ENCODE measurements around the gene IGSF21. TPM values are rescaled to one million over a fixed set of nuclear protein-coding genes. Genes with fewer than 3 reads are reported as not detected.

The IGSF21 gene
- total and polyA plus RNA-seq, 5 donors from 2014 or later: not detected

DNA sequence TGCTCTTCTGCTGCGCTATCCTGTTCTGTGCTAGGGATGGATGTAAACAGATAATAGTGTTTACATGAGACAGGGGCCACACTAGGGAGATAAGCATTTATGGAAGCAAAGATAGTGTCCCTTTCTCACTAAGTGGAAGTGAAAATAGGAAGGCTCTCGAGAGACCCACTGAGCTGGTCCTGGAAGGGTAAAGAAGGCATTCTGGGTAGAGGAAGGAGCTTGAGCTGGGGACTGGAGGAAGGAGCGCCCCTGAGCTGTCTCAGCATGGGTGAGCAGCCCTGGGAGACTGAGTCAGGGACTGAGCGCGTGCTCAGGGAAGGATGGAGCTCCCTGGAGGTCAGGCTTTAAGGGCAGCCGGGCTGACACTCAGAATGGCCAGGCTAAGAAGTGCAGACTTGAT, 93.3 kb downstream of the IGSF21 start:
- no peak overlapping the region for H3K27ac Mint-ChIP-seq
- H3K27ac ChIP-seq (ENCODE audit: insufficient read depth, low read length, poor library complexity, severe bottlenecking): no peak overlapping the region
- no peak overlapping the region for H3K4me3 Mint-ChIP-seq
- peaks cover 14% of the 10 kb centered on the region for H3K27me3 Mint-ChIP-seq
- no peaks in the 10 kb centered on the region for H3K36me3 Mint-ChIP-seq
- DNase-seq (no peak), ATAC-seq (ENCODE audit: low read depth in 2 of 2) (no peak)
- H3K4me1 Mint-ChIP-seq: no peaks in the 10 kb centered on the region
- no peaks in the 10 kb centered on the region for H3K27me3 ChIP-seq (ENCODE audit: control insufficient read depth, insufficient read depth, low read length)
- H3K4me1 ChIP-seq (ENCODE audit: control insufficient read depth, insufficient read depth, low read length, poor library complexity, severe bottlenecking): no peaks in the 10 kb centered on the region
- H3K4me3 ChIP-seq (ENCODE audit: low read depth, low read length): no peak overlapping the region
- H3K36me3 ChIP-seq (ENCODE audit: control insufficient read depth, insufficient read depth, low read length): no peaks in the 10 kb centered on the region
- peaks cover 0 to under 1% (median 0%) of the 10 kb centered on the region in 7 donors for H3K9me3 Mint-ChIP-seq
- no peaks in the 10 kb centered on the region for H3K9me3 ChIP-seq (ENCODE audit: control insufficient read depth in 2 of 2, low read length in 2 of 2)

DNA sequence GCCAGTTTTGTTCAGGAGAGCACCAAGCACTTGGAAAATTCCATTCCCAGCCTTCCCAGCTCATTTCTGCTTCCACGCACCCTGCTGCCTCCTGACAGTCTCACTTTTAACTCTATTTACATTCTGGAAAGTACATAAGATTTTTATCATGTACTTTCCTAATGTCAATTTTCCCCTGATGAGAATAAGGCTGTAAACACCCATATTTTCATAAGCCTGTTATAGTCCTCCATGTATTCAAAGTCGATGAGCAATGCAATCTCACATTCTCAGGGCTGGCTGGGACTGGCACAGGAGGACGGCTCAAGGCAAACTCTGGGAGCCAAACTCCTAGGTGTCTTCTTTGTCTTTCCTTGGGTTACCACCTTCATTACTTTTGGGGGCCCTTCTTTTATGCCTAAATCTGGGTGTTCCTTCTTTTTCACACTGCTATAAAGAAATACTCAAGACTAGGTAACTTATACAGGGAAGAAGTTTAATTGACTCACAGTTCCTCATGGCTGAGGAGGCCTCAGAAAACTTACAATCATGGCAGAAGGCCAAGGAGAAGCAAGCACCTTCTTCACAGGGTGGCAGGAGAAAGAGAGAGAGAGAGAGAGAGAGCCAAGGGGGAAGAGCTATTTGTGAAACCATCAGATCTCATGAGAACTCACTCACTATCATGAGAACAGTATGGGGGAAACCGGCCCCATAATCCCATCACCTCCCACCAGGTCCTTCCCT, 94.6 kb downstream of the IGSF21 start:
- Mint-ChIP-seq H3K36me3 (no peaks in the 10 kb centered on the region), H3K9me3 (peaks cover 0 to 8% (median 0%) of the 10 kb centered on the region in 7 donors), H3K4me3 (no peak overlapping the region), H3K27ac (no peak overlapping the region), H3K27me3 (peaks cover 14% of the 10 kb centered on the region), H3K4me1 (no peaks in the 10 kb centered on the region)
- Histone ChIP-seq H3K27ac (ENCODE audit: insufficient read depth, low read length, poor library complexity, severe bottlenecking) (no peak overlapping the region), H3K36me3 (ENCODE audit: control insufficient read depth, insufficient read depth, low read length) (no peaks in the 10 kb centered on the region), H3K4me3 (ENCODE audit: low read depth, low read length) (no peak overlapping the region), H3K4me1 (ENCODE audit: control insufficient read depth, insufficient read depth, low read length, poor library complexity, severe bottlenecking) (no peaks in the 10 kb centered on the region), H3K9me3 (ENCODE audit: control insufficient read depth in 2 of 2, low read length in 2 of 2) (peaks cover 0 to 4% of the 10 kb centered on the region in 2 experiments), H3K27me3 (ENCODE audit: control insufficient read depth, insufficient read depth, low read length) (no peaks in the 10 kb centered on the region)
- no peak for DNase-seq
- no peak for ATAC-seq (ENCODE audit: low read depth in 2 of 2)

DNA sequence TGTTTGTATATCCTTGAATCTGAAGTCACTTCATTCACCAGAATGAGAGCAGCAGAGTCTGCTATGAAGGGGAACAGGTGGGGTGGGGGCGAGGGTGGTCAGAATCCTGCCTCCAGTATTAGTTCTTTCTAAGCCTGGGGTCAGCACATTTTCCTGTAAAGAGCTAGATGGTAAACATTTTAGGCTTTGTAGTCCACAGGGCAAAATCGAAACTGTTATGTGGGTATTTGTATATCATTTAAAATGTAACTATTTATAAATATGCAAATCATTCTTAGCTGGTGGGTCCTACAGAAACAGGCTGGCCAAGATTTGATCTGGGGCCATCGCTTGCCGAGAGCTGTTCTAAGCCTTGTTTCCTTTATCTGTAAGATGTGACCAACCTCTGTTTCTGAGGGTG, 96.0 kb downstream of the IGSF21 start:
- ATAC-seq (ENCODE audit: low read depth in 2 of 2): no peak
- Histone ChIP-seq H3K27ac (ENCODE audit: insufficient read depth, low read length, poor library complexity, severe bottlenecking) (no peak overlapping the region), H3K9me3 (ENCODE audit: control insufficient read depth in 2 of 2, low read length in 2 of 2) (peaks cover 0 to 4% of the 10 kb centered on the region in 2 experiments), H3K4me3 (ENCODE audit: low read depth, low read length) (no peak overlapping the region), H3K36me3 (ENCODE audit: control insufficient read depth, insufficient read depth, low read length) (no peaks in the 10 kb centered on the region), H3K27me3 (ENCODE audit: control insufficient read depth, insufficient read depth, low read length) (no peaks in the 10 kb centered on the region), H3K4me1 (ENCODE audit: control insufficient read depth, insufficient read depth, low read length, poor library complexity, severe bottlenecking) (no peaks in the 10 kb centered on the region)
- H3K27ac Mint-ChIP-seq: no peak overlapping the region
- H3K4me1 Mint-ChIP-seq: no peaks in the 10 kb centered on the region
- H3K36me3 Mint-ChIP-seq: no peaks in the 10 kb centered on the region
- peaks cover 0 to 9% (median 0%) of the 10 kb centered on the region in 7 donors for H3K9me3 Mint-ChIP-seq
- no peak overlapping the region for H3K4me3 Mint-ChIP-seq
- peaks cover 10% of the 10 kb centered on the region for H3K27me3 Mint-ChIP-seq
- no peak for DNase-seq

DNA sequence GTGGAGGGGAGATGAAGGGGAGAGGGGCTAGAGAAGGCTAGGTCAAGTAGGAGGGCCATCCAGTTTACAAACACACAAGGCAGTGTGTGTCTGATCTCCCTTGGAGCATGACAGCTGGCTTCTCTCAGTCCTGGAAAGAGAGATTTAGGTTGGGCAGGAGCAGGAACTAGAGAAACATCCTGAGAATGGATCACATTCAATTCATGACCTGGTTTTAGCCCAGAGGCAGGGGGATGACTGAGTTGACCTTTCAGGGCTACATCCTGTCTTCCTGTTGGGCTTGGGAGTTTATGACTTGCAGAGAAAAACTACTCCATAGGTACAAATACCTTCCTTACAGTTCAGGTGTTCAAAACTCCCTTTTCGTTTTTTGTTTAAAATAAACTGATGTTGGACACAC, 97.0 kb downstream of the IGSF21 start:
- ATAC-seq (ENCODE audit: low read depth in 2 of 2) (no peak), DNase-seq (no peak)
- H3K4me1 Mint-ChIP-seq: no peaks in the 10 kb centered on the region
- H3K9me3 ChIP-seq (ENCODE audit: control insufficient read depth in 2 of 2, low read length in 2 of 2): peaks cover 0 to 4% of the 10 kb centered on the region in 2 experiments
- no peak overlapping the region for H3K27ac ChIP-seq (ENCODE audit: insufficient read depth, low read length, poor library complexity, severe bottlenecking)
- no peaks in the 10 kb centered on the region for H3K36me3 ChIP-seq (ENCODE audit: control insufficient read depth, insufficient read depth, low read length)
- no peak overlapping the region for H3K27ac Mint-ChIP-seq
- peaks cover 13% of the 10 kb centered on the region for H3K27me3 Mint-ChIP-seq
- peaks cover 0 to 9% (median 0%) of the 10 kb centered on the region in 7 donors for H3K9me3 Mint-ChIP-seq
- H3K4me3 Mint-ChIP-seq: no peak overlapping the region
- H3K36me3 Mint-ChIP-seq: no peaks in the 10 kb centered on the region
- no peak overlapping the region for H3K4me3 ChIP-seq (ENCODE audit: low read depth, low read length)
- H3K27me3 ChIP-seq (ENCODE audit: control insufficient read depth, insufficient read depth, low read length): no peaks in the 10 kb centered on the region
- H3K4me1 ChIP-seq (ENCODE audit: control insufficient read depth, insufficient read depth, low read length, poor library complexity, severe bottlenecking): no peaks in the 10 kb centered on the region

DNA sequence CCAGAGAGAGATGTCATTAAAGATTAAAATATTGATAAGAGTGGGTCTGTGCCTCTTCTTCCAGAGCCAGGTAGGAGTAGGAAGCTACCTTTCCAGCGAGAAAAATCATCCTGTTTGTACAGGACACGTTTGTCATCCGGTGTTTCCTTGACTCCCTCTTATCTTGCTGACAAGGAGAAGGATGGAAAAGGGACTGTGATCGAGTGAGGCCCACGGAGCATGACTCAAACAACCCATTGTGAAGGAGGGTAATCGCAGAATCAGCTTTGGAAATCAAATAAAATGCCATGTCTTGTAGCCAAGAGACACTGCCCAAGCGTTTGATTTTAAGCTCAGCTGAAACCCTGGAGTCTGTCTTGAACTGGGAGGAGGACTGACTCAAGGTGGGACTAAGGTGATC, 97.7 kb downstream of the IGSF21 start:
- Mint-ChIP-seq H3K27ac (no peak overlapping the region), H3K36me3 (no peaks in the 10 kb centered on the region), H3K9me3 (peaks cover 0 to 9% (median 0%) of the 10 kb centered on the region in 7 donors), H3K4me3 (no peak overlapping the region), H3K27me3 (peaks cover 13% of the 10 kb centered on the region), H3K4me1 (no peaks in the 10 kb centered on the region)
- peaks cover 0 to 4% of the 10 kb centered on the region in 2 experiments for H3K9me3 ChIP-seq (ENCODE audit: control insufficient read depth in 2 of 2, low read length in 2 of 2)
- H3K4me1 ChIP-seq (ENCODE audit: control insufficient read depth, insufficient read depth, low read length, poor library complexity, severe bottlenecking): no peaks in the 10 kb centered on the region
- no peaks in the 10 kb centered on the region for H3K27me3 ChIP-seq (ENCODE audit: control insufficient read depth, insufficient read depth, low read length)
- no peak overlapping the region for H3K27ac ChIP-seq (ENCODE audit: insufficient read depth, low read length, poor library complexity, severe bottlenecking)
- no peak for ATAC-seq (ENCODE audit: low read depth in 2 of 2)
- DNase-seq: no peak
- no peak overlapping the region for H3K4me3 ChIP-seq (ENCODE audit: low read depth, low read length)
- H3K36me3 ChIP-seq (ENCODE audit: control insufficient read depth, insufficient read depth, low read length): no peaks in the 10 kb centered on the region

DNA sequence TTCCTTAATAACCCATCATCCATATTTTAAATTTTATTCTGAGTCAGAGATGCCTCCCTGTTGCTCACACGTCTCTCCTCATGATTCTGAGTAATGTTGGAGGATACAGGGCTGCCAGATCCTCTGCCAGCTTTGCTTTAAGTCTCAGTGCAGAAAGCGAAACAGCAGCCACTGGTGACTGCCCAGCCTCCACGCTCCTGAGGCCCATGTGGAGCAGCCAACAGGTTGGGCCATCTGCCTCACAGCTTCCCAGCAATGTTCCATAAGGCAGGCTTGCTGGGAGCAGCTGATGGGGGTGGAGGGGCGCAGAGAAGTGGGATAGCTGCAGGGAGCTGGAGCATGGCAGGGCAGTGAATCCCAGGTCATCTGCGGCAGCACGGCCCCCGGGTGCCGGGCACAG, 104.2 kb downstream of the IGSF21 start:
- Mint-ChIP-seq H3K4me3 (no peak overlapping the region), H3K27me3 (peaks cover 9% of the 10 kb centered on the region), H3K9me3 (peaks cover 0 to 6% (median 0%) of the 10 kb centered on the region in 7 donors), H3K4me1 (no peaks in the 10 kb centered on the region), H3K27ac (no peak overlapping the region), H3K36me3 (no peaks in the 10 kb centered on the region)
- Histone ChIP-seq H3K9me3 (ENCODE audit: control insufficient read depth in 2 of 2, low read length in 2 of 2) (peaks cover 0 to 2% of the 10 kb centered on the region in 2 experiments), H3K27ac (ENCODE audit: insufficient read depth, low read length, poor library complexity, severe bottlenecking) (no peak overlapping the region), H3K36me3 (ENCODE audit: control insufficient read depth, insufficient read depth, low read length) (no peaks in the 10 kb centered on the region), H3K27me3 (ENCODE audit: control insufficient read depth, insufficient read depth, low read length) (no peaks in the 10 kb centered on the region), H3K4me1 (ENCODE audit: control insufficient read depth, insufficient read depth, low read length, poor library complexity, severe bottlenecking) (no peaks in the 10 kb centered on the region), H3K4me3 (ENCODE audit: low read depth, low read length) (no peak overlapping the region)
- no peak for DNase-seq
- ATAC-seq (ENCODE audit: low read depth in 2 of 2): no peak

DNA sequence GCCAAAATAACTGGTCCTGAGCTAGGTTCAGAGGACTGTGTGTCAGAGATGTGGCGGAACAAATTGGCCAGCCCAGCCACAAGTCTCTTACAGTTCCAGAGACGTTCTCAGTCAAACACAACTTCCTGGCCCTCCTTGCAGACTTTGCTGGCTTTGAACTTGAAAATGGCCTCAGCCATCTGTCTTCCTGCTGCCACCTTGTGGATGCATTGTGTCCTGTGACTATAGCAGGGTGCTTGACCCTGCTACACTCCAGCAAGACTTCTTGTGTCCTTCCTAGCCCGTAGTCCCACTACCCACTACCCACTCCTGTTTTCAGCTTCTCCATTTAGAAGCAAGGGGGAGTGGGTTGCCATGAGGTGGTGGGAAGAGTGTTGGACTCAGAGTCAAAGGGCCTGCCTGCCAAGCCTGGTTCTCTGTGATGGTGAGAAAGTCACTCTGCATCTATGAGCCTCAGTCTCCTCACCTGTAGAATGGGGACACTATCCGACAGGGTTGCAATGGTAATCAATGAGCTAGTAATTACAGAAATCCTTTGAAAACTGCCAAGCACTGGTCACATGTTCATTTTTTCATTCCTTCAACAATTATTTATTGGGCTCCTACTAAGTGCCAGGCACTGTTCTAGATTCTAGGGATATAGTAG, 109.9 kb downstream of the IGSF21 start:
- H3K27ac Mint-ChIP-seq: peak overlapping the region in 1 of 3 donors; percentile 10
- H3K27me3 Mint-ChIP-seq: peaks cover 6% of the 10 kb centered on the region
- no peaks in the 10 kb centered on the region for H3K36me3 Mint-ChIP-seq
- Histone ChIP-seq H3K4me3 (ENCODE audit: low read depth, low read length) (no peak overlapping the region), H3K27me3 (ENCODE audit: control insufficient read depth, insufficient read depth, low read length) (no peaks in the 10 kb centered on the region), H3K27ac (ENCODE audit: insufficient read depth, low read length, poor library complexity, severe bottlenecking) (no peak overlapping the region), H3K4me1 (ENCODE audit: control insufficient read depth, insufficient read depth, low read length, poor library complexity, severe bottlenecking) (no peaks in the 10 kb centered on the region), H3K9me3 (ENCODE audit: control insufficient read depth in 2 of 2, low read length in 2 of 2) (peaks cover 2 to 4% of the 10 kb centered on the region in 2 experiments), H3K36me3 (ENCODE audit: control insufficient read depth, insufficient read depth, low read length) (no peaks in the 10 kb centered on the region)
- H3K4me1 Mint-ChIP-seq: no peaks in the 10 kb centered on the region
- peak in 1 of 3 donors; percentile 16 for DNase-seq
- no peak overlapping the region for H3K4me3 Mint-ChIP-seq
- no peak for ATAC-seq (ENCODE audit: low read depth in 2 of 2)
- H3K9me3 Mint-ChIP-seq: peaks cover 0 to 20% (median 4%) of the 10 kb centered on the region in 7 donors

DNA sequence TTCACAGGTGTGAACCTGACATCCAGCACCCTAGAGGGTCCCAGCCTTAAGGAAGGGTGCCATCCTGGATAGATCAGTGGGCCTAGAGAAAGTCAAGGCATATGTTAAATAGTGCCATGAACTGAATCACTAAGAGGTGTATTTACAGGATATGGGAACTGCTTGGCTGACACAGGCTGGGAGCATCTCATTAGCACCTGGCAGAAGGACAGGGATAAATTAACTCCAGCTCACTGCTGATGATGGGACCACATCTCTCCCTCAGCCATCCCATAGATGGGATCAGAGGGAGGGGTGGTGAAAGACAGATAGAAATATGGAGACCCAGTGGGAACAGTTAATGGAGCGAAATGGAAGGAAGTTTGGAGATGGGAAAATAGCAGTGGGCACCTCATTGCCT, 122.0 kb downstream of the IGSF21 start:
- Histone ChIP-seq H3K27ac (ENCODE audit: insufficient read depth, low read length, poor library complexity, severe bottlenecking) (no peak overlapping the region), H3K27me3 (ENCODE audit: control insufficient read depth, insufficient read depth, low read length) (no peaks in the 10 kb centered on the region), H3K9me3 (ENCODE audit: control insufficient read depth in 2 of 2, low read length in 2 of 2) (peaks cover 7 to 12% of the 10 kb centered on the region in 2 experiments), H3K4me1 (ENCODE audit: control insufficient read depth, insufficient read depth, low read length, poor library complexity, severe bottlenecking) (no peaks in the 10 kb centered on the region), H3K4me3 (ENCODE audit: low read depth, low read length) (no peak overlapping the region), H3K36me3 (ENCODE audit: control insufficient read depth, insufficient read depth, low read length) (no peaks in the 10 kb centered on the region)
- Mint-ChIP-seq H3K36me3 (no peaks in the 10 kb centered on the region), H3K4me3 (no peak overlapping the region), H3K9me3 (peaks cover 0 to 15% (median 8%) of the 10 kb centered on the region in 7 donors), H3K27ac (no peak overlapping the region), H3K4me1 (no peaks in the 10 kb centered on the region), H3K27me3 (no peaks in the 10 kb centered on the region)
- no peak for DNase-seq
- ATAC-seq (ENCODE audit: low read depth in 2 of 2): no peak
